ENCODE results near the gene DDIT3.

The DDIT3 gene

DNA sequence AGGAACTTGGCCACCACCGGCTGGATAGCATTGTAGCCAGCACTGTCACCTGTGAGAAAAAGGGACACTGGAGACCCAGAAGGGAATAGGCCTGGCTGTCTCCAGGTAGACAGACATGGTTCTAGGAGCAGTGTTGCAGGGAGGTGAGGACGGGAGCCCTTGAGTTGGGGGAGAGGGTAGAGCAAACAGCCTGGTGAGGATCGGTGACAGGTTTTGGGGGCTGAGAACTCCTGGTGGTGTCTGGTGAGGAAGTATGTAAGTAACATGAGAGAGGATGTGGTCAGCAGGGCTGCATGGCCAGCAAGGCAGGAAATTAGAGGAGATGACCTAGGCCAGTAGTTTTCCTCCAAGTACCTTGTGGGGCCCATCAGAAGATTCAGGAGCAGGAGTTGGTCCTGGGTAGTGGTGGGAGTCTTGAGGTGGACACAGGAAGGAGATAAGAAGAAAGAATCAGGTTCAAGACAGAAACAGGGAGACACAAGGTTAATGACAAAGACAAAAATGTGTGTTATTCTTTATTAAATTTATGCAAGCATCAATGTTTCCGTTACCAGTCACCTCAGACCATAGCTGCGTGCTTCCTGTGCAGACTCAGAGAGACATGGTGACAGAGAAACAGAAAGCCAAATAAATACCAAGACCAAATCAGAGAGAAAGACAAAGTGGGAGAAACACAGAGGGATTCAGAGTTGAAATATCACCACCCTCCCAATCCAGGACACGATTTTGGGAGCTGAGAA is 40.8 kb downstream of the DDIT3 start, which contains the start of gene ARHGAP9:
ARHGAP9 (minus strand) TSS at position 491 of the 740 bp plus-strand sequence; CDS start at position 31, 460 bp downstream.
- DNase-seq, result peak; percentile 85

DNA sequence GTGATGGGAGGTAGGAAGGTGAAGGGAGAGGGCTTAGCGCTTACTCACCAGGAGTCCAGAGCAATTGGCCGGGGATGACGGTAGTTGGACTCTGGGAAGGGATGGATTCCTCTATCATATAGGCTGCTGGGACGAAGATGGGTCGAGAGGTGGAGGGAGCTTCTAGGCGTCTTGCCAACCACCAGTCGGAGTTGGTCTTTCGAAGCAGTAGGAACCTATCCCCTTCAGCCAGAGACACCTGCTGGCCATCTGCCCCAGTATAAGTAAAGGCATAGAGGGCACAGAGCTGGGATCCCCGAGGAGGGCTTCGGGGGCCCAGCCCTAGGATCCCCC is 41.3 kb downstream of the DDIT3 start:
- no peak for DNase-seq

DNA sequence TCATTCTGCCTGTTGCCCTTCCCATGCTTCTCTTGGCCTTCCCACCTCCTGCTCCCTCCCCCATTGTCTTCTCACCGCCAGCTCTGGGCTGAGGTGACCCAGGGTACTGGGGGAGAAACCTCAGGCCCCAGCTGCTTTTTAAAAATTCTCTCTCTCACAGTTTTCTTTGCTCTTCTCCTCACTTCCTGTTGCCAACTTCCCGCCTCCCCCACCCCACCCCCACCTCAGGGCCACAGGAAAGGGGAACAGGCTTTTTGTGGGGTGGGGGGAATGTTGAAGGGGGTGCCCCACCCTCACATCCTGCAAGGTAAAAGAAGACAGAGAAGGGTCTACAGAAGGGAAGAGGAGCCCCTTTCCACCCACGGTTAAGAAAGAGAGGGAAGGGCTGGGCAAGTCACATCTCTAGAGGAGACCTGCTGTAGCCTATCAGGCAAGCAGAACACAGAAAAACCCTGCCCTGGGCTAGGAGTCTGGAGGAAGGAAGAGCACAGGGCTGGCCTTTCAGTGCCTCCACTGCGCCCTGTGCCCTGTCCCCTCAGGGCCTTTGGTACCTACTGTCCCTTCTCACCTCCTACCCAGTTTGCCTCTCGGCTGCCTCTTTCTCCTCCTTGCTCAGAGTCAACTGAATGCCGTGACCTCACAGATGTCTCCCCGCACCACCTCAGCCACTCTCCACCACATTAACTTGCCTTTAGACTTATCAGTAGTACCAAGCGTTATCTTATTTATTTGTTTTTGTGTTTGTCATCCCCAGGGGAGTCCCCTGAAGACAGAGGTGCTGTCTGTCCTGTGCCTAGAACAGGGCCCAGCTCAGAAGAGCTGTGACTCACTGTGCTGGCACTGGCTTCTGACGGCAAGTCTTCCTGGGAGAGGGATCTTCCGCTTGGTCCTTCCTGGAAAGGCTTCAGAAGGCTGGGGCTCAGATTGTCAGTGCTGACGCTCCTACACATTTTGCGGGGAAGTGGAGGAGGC is 42.3 kb downstream of the DDIT3 start:
- DNase-seq, result peak; percentile 80

DNA sequence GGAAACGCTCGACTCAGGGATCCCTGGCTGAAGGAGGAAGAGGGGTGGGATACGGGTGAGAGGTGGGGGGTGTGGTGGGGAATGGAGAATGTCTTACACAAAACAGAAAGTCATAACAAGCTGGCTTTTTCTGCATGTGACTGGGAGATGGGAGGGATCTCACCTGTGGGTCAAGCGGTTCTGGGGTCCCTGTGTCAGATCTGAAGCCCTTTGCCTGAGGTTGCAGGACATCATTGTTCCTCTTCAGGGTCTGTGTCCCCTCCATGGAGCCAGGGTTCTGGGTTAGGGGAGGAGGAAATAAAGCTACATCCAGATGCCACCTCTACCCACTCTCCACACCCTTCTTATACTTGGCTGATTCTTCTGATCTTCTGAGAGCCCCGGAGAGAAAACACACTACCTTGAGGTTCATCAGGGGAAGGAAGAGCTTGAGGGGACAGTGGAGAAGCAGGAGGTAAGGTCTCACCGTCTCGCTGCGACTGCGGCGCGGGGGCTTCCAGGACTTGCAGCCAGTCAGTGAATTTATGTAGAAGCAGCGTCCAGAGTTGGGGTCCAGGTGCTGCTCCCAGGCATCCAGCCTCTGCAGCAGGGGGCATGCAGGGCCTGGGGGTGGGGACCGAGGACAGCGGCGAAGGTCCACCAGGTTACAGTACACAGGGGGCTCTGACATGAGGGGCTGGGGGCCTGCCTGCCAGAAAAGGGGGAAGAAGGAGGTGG is 43.2 kb downstream of the DDIT3 start:
- DNase-seq, result peak; percentile 43

DNA sequence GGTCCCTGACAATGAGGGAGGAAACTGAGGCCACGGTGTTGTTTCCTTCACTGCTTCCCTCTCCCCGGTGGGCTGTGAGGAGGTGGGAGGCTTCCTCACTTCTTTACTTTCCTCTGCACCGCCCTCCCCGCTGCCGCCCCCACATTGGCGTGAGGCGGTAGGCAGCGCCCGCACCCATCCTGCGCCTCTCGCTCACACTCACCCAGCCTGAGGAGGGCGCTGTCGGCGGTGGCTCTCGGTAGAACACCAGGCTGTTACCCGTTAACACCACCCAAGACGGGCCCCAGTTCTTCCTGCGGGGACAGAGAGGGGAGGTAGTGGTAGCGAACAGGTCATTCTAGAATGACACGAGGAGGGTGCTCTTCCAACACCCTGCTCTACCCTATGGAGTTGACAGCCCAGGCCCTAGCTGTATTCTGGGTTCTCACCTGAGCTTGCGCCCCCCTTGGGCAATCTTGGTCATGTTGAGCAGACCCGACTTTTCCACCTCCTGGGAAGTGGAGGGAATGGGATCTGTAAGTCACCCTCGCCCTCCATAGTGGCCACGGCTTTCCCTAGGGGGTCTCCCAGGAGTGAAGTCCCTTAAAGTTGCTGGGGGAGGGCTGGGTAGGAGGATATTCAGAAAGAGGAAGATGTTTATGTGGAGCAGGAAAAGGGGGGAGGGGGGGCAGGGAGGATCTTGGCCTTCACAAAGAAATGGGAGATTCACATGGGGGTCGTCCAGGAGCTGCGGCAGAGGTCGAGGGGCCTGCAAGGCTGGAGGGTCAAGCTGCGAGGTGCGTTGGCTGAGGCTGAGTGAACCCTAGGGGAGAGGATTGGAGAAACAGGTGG is 43.9 kb downstream of the DDIT3 start:
- DNase-seq, result peak; percentile 81

DNA sequence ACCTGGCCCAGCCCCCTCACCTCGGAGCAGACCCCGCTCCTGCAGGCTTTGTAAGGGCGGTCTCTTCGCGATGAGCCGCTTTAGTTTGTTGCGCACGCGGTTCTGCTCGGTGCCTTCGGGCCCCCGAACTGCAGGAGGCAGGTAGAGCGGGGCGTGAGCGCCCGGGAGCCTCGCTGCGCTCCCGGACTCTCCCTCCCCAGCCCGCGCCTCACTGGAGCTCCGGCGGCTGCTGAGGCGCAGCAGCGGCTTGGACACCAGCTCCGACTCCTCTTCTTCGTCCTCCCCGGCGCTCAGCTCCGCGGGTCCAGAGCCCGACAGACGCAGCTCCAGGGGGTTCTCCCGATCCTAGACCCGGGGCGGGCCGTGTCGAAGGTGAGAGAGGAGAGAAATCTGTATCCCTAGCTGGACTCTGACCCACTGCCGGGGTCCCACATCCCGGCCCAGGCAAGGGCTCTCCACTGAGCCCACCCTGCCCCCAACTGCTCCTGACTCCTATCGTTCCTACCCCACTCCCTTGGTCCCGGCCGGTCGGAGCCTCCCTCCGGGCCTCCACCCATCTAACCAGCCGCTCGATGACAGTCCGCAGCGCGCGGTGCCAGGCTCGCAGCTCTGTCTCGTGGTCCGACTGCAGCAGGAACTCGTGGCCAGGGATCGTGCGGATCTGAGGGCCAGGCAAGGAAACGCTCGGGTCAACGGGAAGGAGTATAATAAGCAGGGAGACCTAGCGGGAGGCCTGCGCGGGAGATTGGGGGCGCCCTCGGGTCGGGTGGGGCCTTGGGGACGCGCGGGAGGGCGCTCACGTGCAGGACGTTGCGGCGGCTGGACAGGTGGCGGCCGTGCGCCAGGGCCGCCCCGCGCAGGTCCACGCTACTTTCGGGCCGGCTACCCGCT is 44.8 kb downstream of the DDIT3 start:
- DNase-seq, result no peak

DNA sequence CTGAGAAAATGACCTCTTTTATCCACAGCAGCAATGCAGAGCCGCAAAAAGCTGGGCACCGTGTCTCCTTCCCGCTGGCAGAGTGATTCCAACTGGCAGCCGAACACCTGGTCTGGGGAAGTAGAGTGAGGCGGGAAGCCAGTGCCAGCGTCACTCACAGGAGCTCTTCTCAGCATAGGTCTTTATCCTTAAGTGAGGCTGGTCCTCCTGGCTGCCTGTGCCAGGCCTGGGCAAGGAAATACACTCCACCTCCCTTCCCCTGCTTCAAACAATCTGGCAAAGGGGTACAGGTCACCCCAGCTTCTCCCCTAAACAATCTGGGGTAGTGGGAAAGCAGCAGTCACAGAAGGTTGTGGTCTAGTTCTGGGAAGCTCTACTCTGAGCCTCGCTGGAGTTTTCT is 45.5 kb downstream of the DDIT3 start:
- no peak for DNase-seq

DNA sequence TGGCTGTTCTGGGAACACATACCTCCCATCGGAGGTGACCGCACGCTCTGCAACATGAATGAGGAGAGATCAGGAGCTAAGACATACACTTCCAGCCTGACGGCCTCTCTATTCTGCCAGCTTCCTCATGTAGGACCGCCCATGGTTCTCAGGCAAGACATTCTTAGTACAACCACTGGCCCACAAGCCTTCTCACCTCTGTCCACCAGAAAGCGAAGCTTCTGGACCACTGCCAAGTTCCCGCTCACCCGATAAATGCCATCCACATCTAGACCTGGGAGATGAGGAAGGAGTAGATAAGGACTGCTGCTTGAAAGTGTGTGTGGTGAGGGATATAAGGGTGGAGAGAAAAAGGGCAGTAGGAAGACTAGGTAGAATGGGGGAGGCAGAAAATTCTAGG is 45.9 kb downstream of the DDIT3 start:
- no peak for DNase-seq

DNA sequence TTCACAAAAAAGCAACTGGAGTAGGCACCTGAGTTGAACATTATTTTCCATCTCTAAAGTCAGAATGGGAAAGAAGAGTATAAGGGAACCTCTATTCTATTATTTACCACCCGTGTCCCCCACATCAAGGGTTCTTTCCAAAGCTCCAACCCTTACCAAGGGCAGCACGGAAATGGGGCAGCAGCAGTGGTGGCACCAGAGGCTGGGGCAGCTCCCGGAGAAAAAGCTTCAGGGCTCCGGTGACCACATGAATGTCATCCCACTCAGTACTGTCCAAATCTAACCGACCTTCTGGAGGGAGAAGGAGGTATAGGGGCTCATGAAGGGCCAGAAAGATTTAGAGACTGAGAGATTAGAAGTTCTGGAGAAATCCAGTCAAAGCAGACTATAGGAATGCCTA is 46.4 kb downstream of the DDIT3 start:
- DNase-seq, result no peak

DNA sequence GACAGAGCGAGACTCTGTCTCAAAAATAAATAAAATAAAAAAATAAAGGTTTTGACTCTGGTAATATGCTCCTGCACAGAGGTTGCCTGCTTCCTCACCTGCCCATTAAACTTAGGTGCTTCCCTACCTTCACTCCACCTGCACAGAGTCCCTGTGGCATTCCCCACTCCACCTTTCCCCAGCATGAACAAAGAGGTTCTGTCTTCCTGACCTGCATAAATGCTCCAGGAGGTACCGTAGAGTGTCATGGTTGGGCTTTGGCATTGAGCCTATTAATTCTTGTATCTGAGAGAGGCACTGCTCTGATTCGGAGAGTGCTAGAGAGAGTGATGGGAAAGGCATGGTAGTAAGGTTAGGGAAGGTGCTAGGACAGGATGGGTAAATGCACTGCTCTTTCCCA is 46.9 kb downstream of the DDIT3 start:
- no peak for DNase-seq

DNA sequence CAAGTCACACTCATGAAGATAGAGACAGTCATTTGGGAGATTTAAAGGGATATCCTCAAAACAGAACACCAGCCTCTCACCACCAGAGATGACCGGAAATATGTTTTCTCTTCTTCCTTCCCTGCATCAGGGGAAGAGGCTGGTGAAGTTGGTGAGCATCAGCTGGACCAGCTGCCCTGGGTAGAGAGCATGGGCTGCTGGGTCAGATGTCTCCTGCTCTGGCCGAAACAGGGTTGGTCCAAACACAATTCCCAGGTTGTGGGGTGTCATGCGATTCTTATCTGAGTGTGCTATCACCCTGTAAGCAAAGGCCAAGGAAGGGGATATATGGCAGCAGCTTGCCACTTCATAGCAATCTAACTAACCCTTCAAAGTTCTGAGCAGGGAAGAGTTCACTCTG is 47.9 kb downstream of the DDIT3 start:
- DNase-seq, result no peak

DNA sequence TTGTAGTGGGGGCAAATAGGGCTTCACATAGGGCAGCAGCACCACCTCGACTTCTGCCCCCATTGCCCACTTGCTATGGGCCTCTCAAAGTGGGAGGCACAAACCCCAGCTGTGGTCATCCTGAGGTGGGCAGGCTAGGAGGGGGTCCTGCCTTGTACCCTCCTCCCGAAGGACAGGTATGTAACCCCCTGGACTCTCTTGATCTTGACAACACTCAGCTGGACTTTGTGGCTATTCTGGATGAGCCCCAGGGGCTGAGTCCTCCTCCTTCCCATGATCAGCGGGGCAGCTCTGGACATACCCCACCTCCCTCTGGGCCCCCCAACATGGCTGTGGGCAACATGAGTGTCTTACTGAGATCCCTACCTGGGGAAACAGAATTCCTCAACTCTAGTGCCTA is 48.7 kb downstream of the DDIT3 start:
- DNase-seq, result no peak

DNA sequence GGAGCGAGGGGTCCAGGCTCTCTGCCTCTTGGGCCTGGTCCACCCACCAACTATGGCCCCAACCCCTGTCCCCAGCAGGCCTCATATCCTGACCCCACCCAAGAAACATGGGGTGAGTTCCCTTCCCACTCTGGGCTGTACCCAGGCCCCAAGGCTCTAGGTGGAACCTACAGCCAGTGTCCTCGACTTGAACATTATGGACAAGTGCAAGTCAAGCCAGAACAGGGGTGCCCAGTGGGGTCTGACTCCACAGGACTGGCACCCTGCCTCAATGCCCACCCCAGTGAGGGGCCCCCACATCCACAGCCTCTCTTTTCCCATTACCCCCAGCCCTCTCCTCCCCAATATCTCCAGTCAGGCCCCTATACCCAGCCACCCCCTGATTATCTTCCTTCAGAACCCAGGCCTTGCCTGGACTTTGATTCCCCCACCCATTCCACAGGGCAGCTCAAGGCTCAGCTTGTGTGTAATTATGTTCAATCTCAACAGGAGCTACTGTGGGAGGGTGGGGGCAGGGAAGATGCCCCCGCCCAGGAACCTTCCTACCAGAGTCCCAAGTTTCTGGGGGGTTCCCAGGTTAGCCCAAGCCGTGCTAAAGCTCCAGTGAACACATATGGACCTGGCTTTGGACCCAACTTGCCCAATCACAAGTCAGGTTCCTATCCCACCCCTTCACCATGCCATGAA is 49.2 kb downstream of the DDIT3 start:
- DNase-seq, result no peak

DNA sequence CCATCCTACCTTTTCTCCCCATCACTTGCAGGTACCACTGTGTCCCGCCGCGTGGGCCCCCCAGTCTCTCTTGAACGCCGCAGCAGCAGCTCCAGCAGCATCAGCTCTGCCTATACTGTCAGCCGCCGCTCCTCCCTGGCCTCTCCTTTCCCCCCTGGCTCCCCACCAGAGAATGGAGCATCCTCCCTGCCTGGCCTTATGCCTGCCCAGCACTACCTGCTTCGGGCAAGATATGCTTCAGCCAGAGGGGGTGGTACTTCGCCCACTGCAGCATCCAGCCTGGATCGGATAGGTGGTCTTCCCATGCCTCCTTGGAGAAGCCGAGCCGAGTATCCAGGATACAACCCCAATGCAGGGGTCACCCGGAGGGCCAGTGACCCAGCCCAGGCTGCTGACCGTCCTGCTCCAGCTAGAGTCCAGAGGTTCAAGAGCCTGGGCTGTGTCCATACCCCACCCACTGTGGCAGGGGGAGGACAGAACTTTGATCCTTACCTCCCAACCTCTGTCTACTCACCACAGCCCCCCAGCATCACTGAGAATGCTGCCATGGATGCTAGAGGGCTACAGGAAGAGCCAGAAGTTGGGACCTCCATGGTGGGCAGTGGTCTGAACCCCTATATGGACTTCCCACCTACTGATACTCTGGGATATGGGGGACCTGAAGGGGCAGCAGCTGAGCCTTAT is 49.9 kb downstream of the DDIT3 start:
- DNase-seq, result no peak

DNA sequence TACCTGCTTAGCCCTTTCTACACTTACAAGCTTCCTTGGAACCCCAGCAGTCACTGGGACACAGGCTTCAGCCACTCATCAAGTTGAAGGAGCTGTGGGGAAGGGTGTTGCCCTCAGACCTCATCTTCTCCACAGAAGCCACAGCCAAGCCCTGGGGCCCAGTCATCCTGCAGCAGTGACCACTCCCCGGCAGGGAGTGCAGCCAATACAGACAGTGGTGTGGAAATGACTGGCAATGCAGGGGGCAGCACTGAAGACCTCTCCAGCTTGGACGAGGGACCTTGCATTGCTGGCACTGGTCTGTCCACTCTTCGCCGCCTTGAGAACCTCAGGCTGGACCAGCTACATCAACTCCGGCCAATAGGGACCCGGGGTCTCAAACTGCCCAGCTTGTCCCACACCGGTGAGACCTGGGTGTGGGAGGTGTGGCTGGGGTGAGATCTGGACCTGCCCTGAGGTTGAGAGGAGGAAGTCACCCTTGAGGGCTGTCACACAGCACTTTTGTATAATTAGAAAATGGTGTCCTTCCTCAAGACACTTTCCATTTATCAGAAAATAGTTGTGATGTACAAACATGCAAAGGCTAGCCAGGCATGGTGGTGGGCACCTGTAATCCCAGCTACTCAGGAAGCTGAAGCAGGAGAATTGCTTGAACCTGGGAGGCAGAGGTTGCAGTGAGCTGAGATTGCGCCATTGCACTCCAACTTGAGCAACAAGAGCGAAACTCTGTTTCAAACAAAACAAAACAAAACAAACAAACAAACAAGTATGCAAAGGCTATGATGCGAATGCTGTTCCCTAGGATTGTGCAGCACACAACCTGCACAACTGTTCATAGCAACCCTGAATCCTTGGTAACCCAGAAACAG is 50.8 kb downstream of the DDIT3 start:
- no peak for DNase-seq

DNA sequence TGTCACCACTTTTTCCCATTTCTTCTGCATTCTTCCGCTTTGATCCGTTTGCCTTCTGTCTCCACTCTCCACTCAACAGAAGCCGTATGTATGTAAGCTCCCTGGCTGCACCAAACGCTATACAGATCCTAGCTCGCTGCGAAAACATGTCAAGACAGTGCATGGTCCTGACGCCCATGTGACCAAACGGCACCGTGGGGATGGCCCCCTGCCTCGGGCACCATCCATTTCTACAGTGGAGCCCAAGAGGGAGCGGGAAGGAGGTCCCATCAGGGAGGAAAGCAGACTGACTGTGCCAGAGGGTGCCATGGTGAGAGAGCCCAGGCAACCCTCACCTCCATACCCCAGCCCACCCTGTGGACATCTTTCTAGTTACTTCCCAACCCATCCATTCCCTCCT is 52.4 kb downstream of the DDIT3 start:
- DNase-seq, result no peak

DNA sequence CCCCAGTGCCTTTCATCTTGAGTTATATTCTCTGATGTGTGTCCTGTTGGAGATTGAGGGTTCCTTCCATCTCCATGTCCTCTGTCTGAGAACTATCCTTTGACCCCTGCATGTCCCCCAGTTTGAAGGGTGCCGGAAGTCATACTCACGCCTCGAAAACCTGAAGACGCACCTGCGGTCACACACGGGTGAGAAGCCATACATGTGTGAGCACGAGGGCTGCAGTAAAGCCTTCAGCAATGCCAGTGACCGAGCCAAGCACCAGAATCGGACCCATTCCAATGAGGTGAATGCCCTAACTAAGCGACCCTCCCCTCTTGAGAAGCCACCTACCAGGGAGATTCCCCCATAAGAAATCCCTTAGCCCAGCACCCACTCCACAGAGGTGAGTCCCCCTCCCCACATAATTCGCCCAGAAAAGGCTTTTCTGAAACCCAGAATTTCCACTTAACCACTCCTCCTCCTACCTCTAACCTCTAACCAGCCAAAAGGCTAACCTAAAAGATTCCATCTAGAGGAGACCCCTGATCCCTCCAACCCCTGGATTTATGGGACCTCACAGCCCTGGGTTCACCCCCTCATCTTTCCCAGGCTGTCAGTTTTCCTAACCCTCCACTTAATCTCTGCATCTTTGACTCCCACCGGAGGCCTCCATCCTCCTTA is 53.0 kb downstream of the DDIT3 start:
- DNase-seq, result no peak
